Psoas muscle (tissue), 8 donors: ENCODE measurements around the gene ULK4. TPM values are rescaled to one million over a fixed set of nuclear protein-coding genes. Genes with fewer than 3 reads are reported as not detected.

ENCODE experiments used
- ATAC-seq, 4 donors: fragments of 200-7000 bp; cut with Tn5 transposase; one replicate each; pipeline ENCODE4 v1.9.1; 2020; ENCODE audit warnings: moderate library complexity in 3 of 4, mild to moderate bottlenecking in 2 of 4
- DNase-seq, 2 donors: peaks; one replicate each; pipeline ENCODE4 v3.0.0-alpha.2; 2020
- H3K27ac ChIP-seq: fragments of 200-600 bp; one replicate; pipeline ENCODE4 v1.8.0; 2022
- H3K27me3 ChIP-seq, 3 donors: fragments of 200-600 bp in 1 of 3; one replicate each; pipeline versions ENCODE4 v1.6.1 to v1.8.0; 2013 to 2022; ENCODE audit warnings: low read length in 2 of 3, mild to moderate bottlenecking in 2 of 3, moderate library complexity in 1 of 3; ENCODE audit not compliant: insufficient read depth in 3 of 3
- H3K36me3 ChIP-seq, 2 donors: fragments of 200-600 bp in 1 of 2; one replicate each; pipeline versions ENCODE4 v1.6.1 to v1.8.0; 2013 to 2022; ENCODE audit warnings: low read depth in 1 of 2, mild to moderate bottlenecking in 1 of 2, moderate library complexity in 1 of 2; ENCODE audit not compliant: insufficient read depth in 1 of 2
- H3K4me1 ChIP-seq: fragments of 200-600 bp; one replicate; pipeline ENCODE4 v1.8.0; 2022
- H3K4me3 ChIP-seq: fragments of 200-600 bp; one replicate; pipeline ENCODE4 v1.8.0; 2022; ENCODE audit warnings: mild to moderate bottlenecking
- H3K9me3 ChIP-seq: fragments of 200-600 bp; one replicate; pipeline ENCODE4 v1.8.0; 2022
- WGBS, 3 donors: extraction: QIAGEN DNeasy Blood & Tissue Kit; methylation state at CpG; one replicate each; pipeline versions ENCODE4 v1.1.6 to v1.1.7; 2013; 5-methylcytosine and 5-hydroxymethylcytosine counted together
- intact Hi-C, 2 donors: fragments of 100-400 bp; cut with DNase I; formaldehyde crosslinking; loops; one replicate each; pipeline versions ENCODE4 v1.11.0 to v1.14.2; 2022
- polyA plus RNA-seq, 3 donors: library from polyadenylated mRNA; stranded (reverse); fragments of 200-250 nt; gene quantifications; one replicate each; pipeline ENCODE4 v1.2.3, GENCODE V29; 2013
- total RNA-seq, 4 donors: library from RNA; stranded (reverse); fragmentation: NEBNext Ultra II Directional in 2 of 4; extraction: Animal tissue kit (Norgen Biotek cat#: 25700) in 2 of 4; gene quantifications; one replicate each; pipeline versions ENCODE4 v1.2.1 to v1.2.4, GENCODE V29; 2021 to 2023
- TF ChIP-seq, protein P1 (sequence below): fragments of 200-600 bp; IDR thresholded peaks from one replicate; pipeline ENCODE4 v1.8.0; 2022; ENCODE audit warnings: antibody characterized with exemption
- donor health status: healthy with polysubstance abuse.
- donor health status: DM: no; HTN: no; CAD: no; lungs with moderate emphysema.
- donor health status: Bipolar disorder and iron deficiency.
- donor health status: healthy.
- donor health status: DM: yes; HTN: yes; CAD: no.
- donor health status: DM: no; HTN: no; CAD: no.
- donor health status: DM: no; HTN: no; CAD: no.
- donor health status: DM: yes; HTN: yes; CAD: no.

ULK4 gene
- total and polyA plus RNA-seq, 7 donors, result 0.61 to 3.2 (median 1.0) TPM

DNA sequence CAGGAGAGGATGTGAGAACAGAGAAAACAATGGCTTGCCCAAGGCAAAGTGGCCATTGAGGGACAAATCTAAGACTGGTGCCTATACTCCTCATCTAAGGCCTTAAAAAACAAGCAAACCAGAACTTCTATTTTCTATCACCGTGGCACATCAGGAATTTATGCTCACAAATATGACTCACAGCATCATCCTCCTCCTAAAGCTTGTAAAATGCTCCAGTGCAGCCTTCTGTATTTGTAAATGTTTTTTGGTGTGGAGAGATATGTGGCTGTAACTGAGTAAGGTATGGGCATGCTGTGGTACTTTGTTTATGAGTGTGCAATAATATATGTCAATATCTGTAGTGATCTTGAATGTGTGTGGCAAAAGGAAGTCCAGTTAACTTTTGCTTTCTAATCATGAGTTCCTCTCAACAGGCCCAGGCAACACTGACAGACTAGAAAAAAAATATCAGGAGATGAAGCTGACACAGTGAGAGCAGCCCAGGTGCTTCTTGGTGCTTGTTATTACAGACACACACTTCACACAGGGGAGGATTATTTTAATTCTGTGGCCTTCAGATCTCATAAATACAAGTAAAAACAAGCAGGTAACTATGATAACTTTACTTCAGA is 702.3 kb downstream of the ULK4 start:
- WGBS, 3 donors, result 69 to 75% (median 74%) methylated on average over 1 of the region's 1 CpG
- Histone ChIP-seq H3K27ac (no peak overlapping the region), H3K36me3 (no peaks in the 10 kb centered on the region), H3K4me3 (no peak overlapping the region), H3K9me3 (no peaks in the 10 kb centered on the region), H3K4me1 (no peaks in the 10 kb centered on the region), H3K27me3 (no peaks in the 10 kb centered on the region)
- TF ChIP-seq, protein P1, sequence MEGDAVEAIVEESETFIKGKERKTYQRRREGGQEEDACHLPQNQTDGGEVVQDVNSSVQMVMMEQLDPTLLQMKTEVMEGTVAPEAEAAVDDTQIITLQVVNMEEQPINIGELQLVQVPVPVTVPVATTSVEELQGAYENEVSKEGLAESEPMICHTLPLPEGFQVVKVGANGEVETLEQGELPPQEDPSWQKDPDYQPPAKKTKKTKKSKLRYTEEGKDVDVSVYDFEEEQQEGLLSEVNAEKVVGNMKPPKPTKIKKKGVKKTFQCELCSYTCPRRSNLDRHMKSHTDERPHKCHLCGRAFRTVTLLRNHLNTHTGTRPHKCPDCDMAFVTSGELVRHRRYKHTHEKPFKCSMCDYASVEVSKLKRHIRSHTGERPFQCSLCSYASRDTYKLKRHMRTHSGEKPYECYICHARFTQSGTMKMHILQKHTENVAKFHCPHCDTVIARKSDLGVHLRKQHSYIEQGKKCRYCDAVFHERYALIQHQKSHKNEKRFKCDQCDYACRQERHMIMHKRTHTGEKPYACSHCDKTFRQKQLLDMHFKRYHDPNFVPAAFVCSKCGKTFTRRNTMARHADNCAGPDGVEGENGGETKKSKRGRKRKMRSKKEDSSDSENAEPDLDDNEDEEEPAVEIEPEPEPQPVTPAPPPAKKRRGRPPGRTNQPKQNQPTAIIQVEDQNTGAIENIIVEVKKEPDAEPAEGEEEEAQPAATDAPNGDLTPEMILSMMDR, result no peak
- DNase-seq (no peak), ATAC-seq (no peak)
- intact Hi-C loops, result no loop called here

DNA sequence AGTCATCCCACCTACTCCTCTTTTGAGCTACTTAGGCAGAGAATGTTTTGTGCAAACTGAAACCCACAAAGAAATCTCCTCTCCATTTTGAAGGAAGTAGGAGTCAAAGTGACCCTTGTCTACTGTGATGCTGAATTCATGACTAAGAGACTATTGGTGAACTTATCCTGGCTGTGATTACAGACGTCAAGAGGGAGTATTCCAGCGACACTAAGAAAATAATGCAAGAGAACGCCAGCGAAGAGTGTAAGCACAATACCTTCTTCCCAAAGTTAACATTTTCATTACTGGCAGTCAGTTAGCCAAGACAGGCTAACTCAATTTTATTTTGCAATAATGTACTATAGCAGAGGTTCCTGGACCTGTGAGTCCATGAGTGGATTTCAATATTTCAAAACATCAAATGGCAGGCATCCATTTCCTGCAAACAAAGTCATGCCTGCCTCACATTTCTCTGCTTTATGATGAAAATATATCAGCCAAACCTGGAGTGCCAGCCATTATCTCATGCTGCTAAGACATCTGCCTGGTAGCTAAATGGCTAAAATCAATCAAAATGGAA is 703.6 kb downstream of the ULK4 start:
- WGBS, 3 donors, result 75 to 87% (median 86%) methylated on average over 4 of the region's 4 CpGs
- Histone ChIP-seq H3K9me3 (no peaks in the 10 kb centered on the region), H3K27me3 (no peaks in the 10 kb centered on the region), H3K4me3 (no peak overlapping the region), H3K27ac (no peak overlapping the region), H3K36me3 (no peaks in the 10 kb centered on the region), H3K4me1 (no peaks in the 10 kb centered on the region)
- DNase-seq, result no peak
- TF ChIP-seq, protein P1, result no peak
- intact Hi-C loops, result no loop called here
- ATAC-seq, result no peak

DNA sequence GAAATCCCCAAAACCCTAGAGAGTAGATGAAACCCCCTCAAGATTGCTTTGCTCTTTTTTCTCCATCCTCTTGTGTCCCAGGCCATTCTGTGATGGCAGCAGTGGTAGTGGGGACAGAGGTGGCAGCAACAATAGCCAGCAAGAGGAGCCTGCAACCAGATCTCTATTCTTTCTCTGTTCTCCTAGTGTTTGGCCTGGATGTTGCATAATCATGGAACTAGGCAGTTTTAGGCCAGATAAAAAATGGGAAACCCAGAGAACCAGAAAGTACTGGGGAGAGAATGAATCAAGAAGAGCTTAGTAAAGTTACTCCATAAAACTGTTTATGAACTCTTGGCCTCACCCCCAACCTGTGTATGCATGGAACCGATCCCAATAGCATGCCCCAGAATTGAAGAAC is 710.3 kb downstream of the ULK4 start:
- no peak overlapping the region for H3K4me3 ChIP-seq
- DNase-seq (no peak), ATAC-seq (no peak)
- TF ChIP-seq, protein P1, result no peak
- 96 to 100% (median 96%) methylated on average over 1 of the region's 1 CpG for WGBS, 3 donors
- no peaks in the 10 kb centered on the region for H3K4me1 ChIP-seq
- H3K36me3 ChIP-seq, result no peaks in the 10 kb centered on the region
- H3K27me3 ChIP-seq, result no peaks in the 10 kb centered on the region
- no peaks in the 10 kb centered on the region for H3K9me3 ChIP-seq
- no peak overlapping the region for H3K27ac ChIP-seq
- intact Hi-C loops, result no loop called here

- H3K36me3 ChIP-seq, result no peaks in the 10 kb centered on the region
- TF ChIP-seq, protein P1, result no peak
- no peaks in the 10 kb centered on the region for H3K4me1 ChIP-seq
- H3K4me3 ChIP-seq, result no peak overlapping the region
- DNase-seq, result no peak
- H3K27ac ChIP-seq, result no peak overlapping the region
- no peaks in the 10 kb centered on the region for H3K9me3 ChIP-seq
- WGBS, 3 donors, result 72 to 86% (median 77%) methylated on average over 2 of the region's 2 CpGs
- intact Hi-C loops, result no loop called here
- ATAC-seq, result no peak
- H3K27me3 ChIP-seq, result no peaks in the 10 kb centered on the region
These were observed 711.1 kb downstream of the ULK4 start for GRCh38 chr3:41250825-41251224.

- Histone ChIP-seq H3K4me3 (no peak overlapping the region), H3K27ac (no peak overlapping the region), H3K9me3 (no peaks in the 10 kb centered on the region), H3K27me3 (no peaks in the 10 kb centered on the region), H3K4me1 (no peaks in the 10 kb centered on the region), H3K36me3 (no peaks in the 10 kb centered on the region)
- TF ChIP-seq, protein P1, result no peak
- intact Hi-C loops, result no loop called here
- peak in 1 of 4 donors; percentile 18 for ATAC-seq
- DNase-seq, result no peak
- 89 to 100% (median 93%) methylated on average over 3 of the region's 3 CpGs for WGBS, 3 donors
These were observed 712.6 kb downstream of the ULK4 start for GRCh38 chr3:41249318-41249717.
